GM12865 (cell line): ENCODE results near the gene BTD.

Experiments
- DNase-seq: peaks from one replicate; pipeline ENCODE4 v3.0.0; 2010; ENCODE audit warnings: low read depth
- H3K4me3 ChIP-seq: 2 replicates; pipeline ENCODE4 v1.5.1; 2011; ENCODE audit warnings: mild to moderate bottlenecking, low read depth, low read length, control low read depth
- CTCF ChIP-seq: IDR thresholded peaks from 2 replicates; pipeline ENCODE4 v1.5.1; 2011; ENCODE audit warnings: low read length, control low read depth, low read depth, inconsistent platforms; ENCODE audit not compliant: insufficient read depth; ENCODE audit errors: missing control alignments

Gene BTD

DNA sequence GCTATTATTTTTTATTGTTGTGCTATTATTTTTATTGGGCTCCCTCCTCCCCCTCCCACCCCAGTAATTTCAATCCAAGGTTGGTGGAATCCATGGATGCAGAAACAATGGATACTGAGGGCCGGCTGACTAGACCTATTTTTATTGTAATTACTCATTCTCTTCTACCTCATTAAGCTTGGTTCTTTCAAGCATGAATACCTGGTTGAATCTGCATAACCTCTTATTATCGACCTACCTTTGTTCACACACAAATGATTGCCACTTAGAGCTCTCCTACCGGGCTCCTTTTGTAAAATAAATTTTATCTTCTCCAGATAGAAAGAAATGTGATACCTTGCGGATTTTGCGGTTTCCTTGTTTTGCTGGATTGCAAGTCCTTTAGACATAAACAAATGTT is 31.6 kb downstream of the BTD start:
- TF ChIP-seq CTCF = no peak
- H3K4me3 ChIP-seq = no peak overlapping the region
- DNase-seq = no peak

DNA sequence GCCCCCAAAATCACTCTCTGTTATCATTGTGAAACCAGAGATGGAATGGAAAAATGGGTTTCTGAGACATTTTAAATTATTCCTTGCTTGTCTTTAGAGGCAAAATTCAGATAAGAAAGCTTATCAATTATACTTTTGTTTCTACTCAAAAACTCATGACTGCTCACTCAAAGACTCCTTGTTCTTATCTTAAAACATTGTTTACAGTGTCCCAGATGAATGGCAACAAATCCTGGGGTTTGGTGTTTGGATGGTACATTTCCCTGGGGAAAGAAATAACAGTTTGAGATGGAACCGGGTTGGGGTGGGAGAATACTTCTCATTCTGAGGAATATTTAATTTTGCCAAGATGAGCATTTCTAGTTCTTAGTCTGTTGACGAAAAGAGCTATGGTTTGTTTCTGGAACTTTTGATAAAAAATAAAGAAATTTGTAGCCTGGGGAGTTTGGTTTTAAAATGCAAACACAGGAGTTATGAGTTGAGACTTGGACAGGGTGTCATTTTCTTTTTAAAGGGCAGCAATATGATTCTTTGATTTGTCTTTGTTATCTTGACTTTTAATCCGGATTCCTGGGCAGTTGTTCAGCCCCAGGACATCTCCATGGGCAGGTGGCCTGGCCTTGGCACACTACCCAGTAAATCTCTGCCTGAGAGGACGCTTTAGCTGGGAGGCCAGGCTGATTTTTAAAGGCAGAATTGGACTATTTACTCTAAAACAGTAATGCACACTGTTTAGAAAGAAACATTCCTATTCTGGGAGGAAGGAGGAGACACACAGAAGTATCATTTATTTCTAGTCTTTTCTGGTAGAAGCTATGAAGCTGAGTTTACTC is 32.4 kb downstream of the BTD start:
- DNase-seq = no peak
- no peak for TF ChIP-seq CTCF
- H3K4me3 ChIP-seq = no peak overlapping the region

DNA sequence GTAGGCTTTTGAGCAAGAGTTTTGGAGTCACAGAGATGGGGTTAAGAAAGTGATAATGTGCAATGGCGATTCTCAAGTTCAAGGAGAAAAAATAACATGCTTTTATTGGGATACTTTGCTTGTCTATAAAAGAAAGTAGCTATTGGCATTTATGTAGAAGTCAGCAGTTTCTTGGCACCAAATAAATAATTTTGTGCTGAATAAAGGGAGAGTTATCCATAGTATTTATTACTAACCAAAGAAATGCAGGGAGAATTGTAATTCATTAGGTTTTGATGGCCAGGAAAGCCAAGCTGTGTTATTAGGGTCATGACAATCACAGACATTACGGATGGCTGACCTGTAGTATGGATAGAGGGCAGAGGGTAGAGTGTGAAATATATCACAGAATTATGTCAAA is 33.1 kb downstream of the BTD start:
- no peak for DNase-seq
- no peak overlapping the region for H3K4me3 ChIP-seq
- no peak for TF ChIP-seq CTCF

GRCh38 chr3:15635121-15635661 is 33.6 kb downstream of the BTD start:
- TF ChIP-seq CTCF = no peak
- no peak overlapping the region for H3K4me3 ChIP-seq

GRCh38 chr3:15636028-15636709 is 34.6 kb downstream of the BTD start:
- peak; percentile 82 for DNase-seq
- no peak for TF ChIP-seq CTCF

More at GRCh38 chr3:15635121-15635661, 33.6 kb downstream of the BTD start:
- no peak for DNase-seq

GRCh38 chr3:15637131-15637951 is 35.8 kb downstream of the BTD start:
- peak; percentile 71 for DNase-seq
- no peak overlapping the region for H3K4me3 ChIP-seq
- TF ChIP-seq CTCF = no peak

More at GRCh38 chr3:15636028-15636709, 34.6 kb downstream of the BTD start:
- H3K4me3 ChIP-seq = peak overlapping the region; percentile 48
